IMR-90 (cell line): ENCODE data around the gene LPA. TPM values are rescaled to one million over a fixed set of nuclear protein-coding genes. Genes with fewer than 3 reads are reported as not detected.

Experiments
- ATAC-seq: fragments of 200-7000 bp; cut with Tn5 transposase; 2 replicates; pipeline ENCODE4 v1.9.1; 2020; ENCODE audit warnings: low read depth, mild to moderate bottlenecking, moderate library complexity
- BruUV-seq: library from RNA; stranded (reverse); fragments of 400-500 nt; replicated peaks from 2 replicates; lab custom pipeline; 2021; lab: Mats Ljungman, UMichigan
- CTCF ChIA-PET: fragments of 300-600 bp; formaldehyde crosslinking; extraction: SDS; loops from one replicate; lab custom pipeline; 2021; ENCODE audit warnings: antibody characterized with exemption; lab: Yijun Ruan, JAX
- POLR2A ChIA-PET: fragments of 300-600 bp; sonication (Branson Sonifier 250); formaldehyde crosslinking; loops from one replicate; lab custom pipeline; 2022; ENCODE audit warnings: antibody characterized with exemption; ENCODE audit not compliant: unreplicated experiment; lab: Charles Lee
- DNase-seq: peaks from one replicate; pipeline ENCODE4 v3.0.0; 2013
- H2AFZ ChIP-seq: replicated peaks from 2 replicates; pipeline ENCODE3; 2013; ENCODE audit warnings: low read length, mild to moderate bottlenecking; ENCODE audit not compliant: poor library complexity
- H2AK5ac ChIP-seq: 2 replicates; pipeline ENCODE4 v1.6.1; 2013; ENCODE audit warnings: low read depth, low read length, inconsistent platforms
- H2AK9ac ChIP-seq: replicated peaks from 2 replicates; pipeline ENCODE3; 2013; ENCODE audit warnings: mild to moderate bottlenecking, low read depth, low read length, moderate library complexity; ENCODE audit not compliant: poor library complexity
- H2BK120ac ChIP-seq: 2 replicates; pipeline ENCODE4 v1.6.1; 2013; ENCODE audit warnings: low read depth, low read length, inconsistent platforms
- H2BK15ac ChIP-seq: 3 replicates; pipeline ENCODE4 v1.6.1; 2013; ENCODE audit warnings: low read depth, low read length, inconsistent platforms
- H2BK20ac ChIP-seq: 2 replicates; pipeline ENCODE4 v1.6.1; 2013; ENCODE audit warnings: low read depth, mild to moderate bottlenecking, inconsistent platforms, low read length, moderate library complexity
- H2BK5ac ChIP-seq: 2 replicates; pipeline ENCODE4 v1.6.1; 2013; ENCODE audit warnings: mild to moderate bottlenecking, low read depth, low read length, inconsistent platforms; ENCODE audit not compliant: poor library complexity, severe bottlenecking
- H3K14ac ChIP-seq: replicated peaks from 2 replicates; pipeline ENCODE4 v1.6.1; 2013; ENCODE audit warnings: low read depth, low read length, inconsistent platforms
- H3K18ac ChIP-seq: 2 replicates; pipeline ENCODE4 v1.6.1; 2013; ENCODE audit warnings: low read depth, low read length, control low read depth
- H3K23ac ChIP-seq: 2 replicates; pipeline ENCODE4 v1.6.1; 2013; ENCODE audit warnings: low read depth, low read length, inconsistent platforms
- H3K27ac ChIP-seq: 2 replicates; pipeline ENCODE4 v1.5.1; 2013; ENCODE audit warnings: mild to moderate bottlenecking, control low read depth, low read length; ENCODE audit not compliant: insufficient read depth
- H3K27me3 ChIP-seq: 2 replicates; pipeline ENCODE4 v1.6.1; 2013; ENCODE audit warnings: low read length; ENCODE audit not compliant: control insufficient read depth, insufficient read depth
- H3K36me3 ChIP-seq: 2 replicates; pipeline ENCODE4 v1.6.1; 2013; ENCODE audit warnings: low read length, mixed read lengths; ENCODE audit not compliant: control insufficient read depth, insufficient read depth
- H3K4ac ChIP-seq: 2 replicates; pipeline ENCODE4 v1.6.1; 2013; ENCODE audit warnings: low read depth, low read length, inconsistent platforms
- H3K4me1 ChIP-seq: 2 replicates; pipeline ENCODE4 v1.6.1; 2013; ENCODE audit warnings: low read length, mixed read lengths; ENCODE audit not compliant: control insufficient read depth, insufficient read depth
- H3K4me2 ChIP-seq: 2 replicates; pipeline ENCODE4 v1.6.1; 2013; ENCODE audit warnings: low read depth, mild to moderate bottlenecking, control low read depth, low read length, moderate library complexity
- H3K4me3 ChIP-seq: 2 replicates; pipeline ENCODE4 v1.5.1; 2013; ENCODE audit warnings: low read depth, mild to moderate bottlenecking, control low read depth, low read length, moderate library complexity; ENCODE audit not compliant: insufficient read depth
- H3K56ac ChIP-seq: 2 replicates; pipeline ENCODE4 v1.6.1; 2013; ENCODE audit warnings: low read length, inconsistent platforms; ENCODE audit not compliant: insufficient read depth; ENCODE audit errors: extremely low read depth
- H3K79me1 ChIP-seq, 2 experiments: 2 replicates each; pipeline ENCODE4 v1.6.1; 2013; ENCODE audit warnings: low read length in 2 of 2, inconsistent platforms in 1 of 2, low read depth in 1 of 2
- H3K9ac ChIP-seq: 2 replicates; pipeline ENCODE4 v1.6.1; 2013; ENCODE audit warnings: low read depth, low read length, control low read depth
- H3K9me1 ChIP-seq: 2 replicates; pipeline ENCODE4 v1.6.1; 2013; ENCODE audit warnings: low read length, inconsistent platforms; ENCODE audit not compliant: insufficient read depth
- H3K9me3 ChIP-seq: 2 replicates; pipeline ENCODE4 v1.6.1; 2013; ENCODE audit warnings: low read length; ENCODE audit not compliant: control insufficient read depth, insufficient read depth
- H4K20me1 ChIP-seq: 2 replicates; pipeline ENCODE4 v1.6.1; 2013; ENCODE audit warnings: low read length, inconsistent platforms; ENCODE audit not compliant: insufficient read depth
- H4K5ac ChIP-seq: 2 replicates; pipeline ENCODE4 v1.6.1; 2013; ENCODE audit warnings: mild to moderate bottlenecking, low read depth, low read length, control low read depth
- H4K8ac ChIP-seq, 2 experiments: 2 replicates each; pipeline ENCODE4 v1.6.1; 2013; ENCODE audit warnings: low read depth in 2 of 2, low read length in 2 of 2, control low read depth in 1 of 2, inconsistent platforms in 1 of 2
- H4K91ac ChIP-seq: 2 replicates; pipeline ENCODE4 v1.6.1; 2013; ENCODE audit warnings: low read depth, low read length, inconsistent platforms; ENCODE audit not compliant: insufficient read depth
- BHLHE40 ChIP-seq: fragments of 150-350 bp; IDR thresholded peaks from 2 replicates; pipeline ENCODE4 v1.6.1; 2016; ENCODE audit warnings: mild to moderate bottlenecking, low read depth, low read length
- CEBPB ChIP-seq: IDR thresholded peaks from 2 replicates; pipeline ENCODE4 v1.6.1; 2012; ENCODE audit warnings: low read depth, low read length, improper control_type of control experiment
- FOS ChIP-seq: fragments of 150-350 bp; IDR thresholded peaks from 2 replicates; pipeline ENCODE4 v1.6.1; 2016; ENCODE audit warnings: low read depth, low read length
- MAFK ChIP-seq: IDR thresholded peaks from 2 replicates; pipeline ENCODE4 v1.6.1; 2012; ENCODE audit warnings: low read depth, low read length, improper control_type of control experiment
- MAZ ChIP-seq: IDR thresholded peaks from 2 replicates; pipeline ENCODE4 v1.6.1; 2012; ENCODE audit warnings: low read depth, mild to moderate bottlenecking, low read length, improper control_type of control experiment, moderate library complexity, borderline replicate concordance
- MXI1 ChIP-seq: IDR thresholded peaks from 2 replicates; pipeline ENCODE4 v1.6.1; 2012; ENCODE audit warnings: low read depth, mild to moderate bottlenecking, low read length, moderate library complexity, borderline replicate concordance
- NFE2L2 ChIP-seq: fragments of 150-350 bp; IDR thresholded peaks from 2 replicates; pipeline ENCODE4 v1.6.1; 2016; ENCODE audit warnings: low read depth, mild to moderate bottlenecking, low read length
- RAD21 ChIP-seq: IDR thresholded peaks from 2 replicates; pipeline ENCODE4 v1.6.1; 2012; ENCODE audit warnings: low read length, improper control_type of control experiment
- RCOR1 ChIP-seq: IDR thresholded peaks from 2 replicates; pipeline ENCODE4 v1.6.1; 2012; ENCODE audit warnings: mild to moderate bottlenecking, low read length, improper control_type of control experiment; ENCODE audit not compliant: insufficient replicate concordance
- RFX5 ChIP-seq: IDR thresholded peaks from 2 replicates; pipeline ENCODE4 v1.8.0; 2012; ENCODE audit warnings: low read depth, mild to moderate bottlenecking, low read length, moderate library complexity
- WGBS, 2 experiments: methylation state at CpG; one replicate each; pipeline versions ENCODE4 v1.1.5 to v1.1.7; 2013; ENCODE audit warnings: missing lambda C conversion rate in 2 of 2; ENCODE audit not compliant: insufficient read length in 1 of 2; ENCODE audit errors: extremely low coverage in 2 of 2; 5-methylcytosine and 5-hydroxymethylcytosine counted together
- dilution Hi-C: fragments of 300-500 bp; cut with HindIII; formaldehyde crosslinking; loops from one replicate; pipeline ENCODE4 v1.14.3; 2018; ENCODE audit warnings: low sequenced_read_pairs; ENCODE audit not compliant: unreplicated experiment
- in situ Hi-C: fragments of 300-500 bp; cut with MboI; formaldehyde crosslinking; loops from 3 replicates; pipeline ENCODE4 v1.14.3; 2019; ENCODE audit warnings: low sequenced_read_pairs, inconsistent platforms, mixed read lengths
- intact Hi-C: fragments of 100-400 bp; cut with micrococcal nuclease; formaldehyde crosslinking; loops from 2 replicates; pipeline ENCODE4 v1.10.0; 2022
- polyA plus RNA-seq, 3 experiments: library from polyadenylated mRNA; depleted of rRNA; stranded (reverse); fragments of >200 nt; gene quantifications; 2 replicates each; pipeline ENCODE4 v1.2.3, GENCODE V29; 2012; ENCODE audit warnings: low replicate concordance in 1 of 3
- total RNA-seq: library from RNA; depleted of rRNA; stranded (reverse); fragments of >200 nt; gene quantifications from 2 replicates; pipeline ENCODE4 v1.2.3, GENCODE V29; 2012
- TF ChIP-seq, protein P1 (sequence below): fragments of 150-350 bp; IDR thresholded peaks from 2 replicates; pipeline ENCODE4 v1.6.1; 2017; ENCODE audit warnings: mild to moderate bottlenecking, antibody characterized with exemption, low read length, low read depth
- TF ChIP-seq, protein P2 (sequence below): conservative IDR thresholded peaks from 2 replicates; pipeline ENCODE4 v1.5.1; 2012; ENCODE audit warnings: mild to moderate bottlenecking, low read depth, low read length, improper control_type of control experiment

Gene LPA
- total and polyA plus RNA-seq, 2 of the 4 experiments (the other 2 are of a cell fraction): not detected

DNA sequence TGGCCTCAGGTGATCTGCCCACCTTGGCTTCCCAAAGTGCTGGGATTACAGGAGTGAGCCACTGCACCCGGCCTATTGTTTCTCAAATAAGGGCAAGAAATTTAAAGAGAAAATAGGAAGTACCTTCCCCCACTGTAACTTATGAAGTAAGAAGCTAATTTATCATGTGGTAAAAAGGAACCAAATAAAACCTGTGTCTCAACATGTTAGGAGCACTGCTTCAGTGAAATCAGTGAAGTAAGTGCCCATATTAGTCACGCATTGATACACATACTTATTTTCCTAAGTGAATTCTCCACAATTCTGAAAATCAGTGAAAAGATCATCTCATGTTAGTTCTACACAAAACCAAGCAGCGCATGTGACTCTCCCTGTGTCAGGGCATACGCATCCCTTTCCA, 14.2 kb upstream of the LPA start:
- no peak overlapping the region for H3K18ac ChIP-seq
- BruUV-seq: no TSS peak
- no peaks in the 10 kb centered on the region for H3K36me3 ChIP-seq
- H3K23ac ChIP-seq: no peak overlapping the region
- H3K9ac ChIP-seq: no peak overlapping the region
- no peak overlapping the region for H2AK5ac ChIP-seq
- no peak for DNase-seq
- H3K14ac ChIP-seq: no peak overlapping the region
- in situ Hi-C loops (no loop called here), dilution Hi-C loops (no loop called here), intact Hi-C loops (no loop called here)
- H3K4ac ChIP-seq: no peak overlapping the region
- no peak overlapping the region for H4K91ac ChIP-seq
- no peak overlapping the region for H4K5ac ChIP-seq
- H3K27ac ChIP-seq: no peak overlapping the region
- H2BK5ac ChIP-seq: no peak overlapping the region
- TF ChIP-seq RCOR1: no peak
- no peak for TF ChIP-seq MAZ
- TF ChIP-seq, protein P1, sequence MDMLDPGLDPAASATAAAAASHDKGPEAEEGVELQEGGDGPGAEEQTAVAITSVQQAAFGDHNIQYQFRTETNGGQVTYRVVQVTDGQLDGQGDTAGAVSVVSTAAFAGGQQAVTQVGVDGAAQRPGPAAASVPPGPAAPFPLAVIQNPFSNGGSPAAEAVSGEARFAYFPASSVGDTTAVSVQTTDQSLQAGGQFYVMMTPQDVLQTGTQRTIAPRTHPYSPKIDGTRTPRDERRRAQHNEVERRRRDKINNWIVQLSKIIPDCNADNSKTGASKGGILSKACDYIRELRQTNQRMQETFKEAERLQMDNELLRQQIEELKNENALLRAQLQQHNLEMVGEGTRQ: no peak
- no peak for TF ChIP-seq RAD21
- TF ChIP-seq BHLHE40: no peak
- no peak for TF ChIP-seq NFE2L2
- TF ChIP-seq MXI1: no peak
- no peak for TF ChIP-seq RFX5
- TF ChIP-seq, protein P2, sequence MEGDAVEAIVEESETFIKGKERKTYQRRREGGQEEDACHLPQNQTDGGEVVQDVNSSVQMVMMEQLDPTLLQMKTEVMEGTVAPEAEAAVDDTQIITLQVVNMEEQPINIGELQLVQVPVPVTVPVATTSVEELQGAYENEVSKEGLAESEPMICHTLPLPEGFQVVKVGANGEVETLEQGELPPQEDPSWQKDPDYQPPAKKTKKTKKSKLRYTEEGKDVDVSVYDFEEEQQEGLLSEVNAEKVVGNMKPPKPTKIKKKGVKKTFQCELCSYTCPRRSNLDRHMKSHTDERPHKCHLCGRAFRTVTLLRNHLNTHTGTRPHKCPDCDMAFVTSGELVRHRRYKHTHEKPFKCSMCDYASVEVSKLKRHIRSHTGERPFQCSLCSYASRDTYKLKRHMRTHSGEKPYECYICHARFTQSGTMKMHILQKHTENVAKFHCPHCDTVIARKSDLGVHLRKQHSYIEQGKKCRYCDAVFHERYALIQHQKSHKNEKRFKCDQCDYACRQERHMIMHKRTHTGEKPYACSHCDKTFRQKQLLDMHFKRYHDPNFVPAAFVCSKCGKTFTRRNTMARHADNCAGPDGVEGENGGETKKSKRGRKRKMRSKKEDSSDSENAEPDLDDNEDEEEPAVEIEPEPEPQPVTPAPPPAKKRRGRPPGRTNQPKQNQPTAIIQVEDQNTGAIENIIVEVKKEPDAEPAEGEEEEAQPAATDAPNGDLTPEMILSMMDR: no peak
- TF ChIP-seq CEBPB: no peak
- no peak for TF ChIP-seq MAFK
- no peak for TF ChIP-seq FOS
- ChIA-PET CTCF (no interaction called here), POLR2A (no interaction called here)
- H3K9me3 ChIP-seq: peaks cover 10% of the 10 kb centered on the region
- H3K4me2 ChIP-seq: no peak overlapping the region
- no peak overlapping the region for H3K56ac ChIP-seq
- no peak overlapping the region for H2BK120ac ChIP-seq
- no peak overlapping the region for H4K8ac ChIP-seq
- no peaks in the 10 kb centered on the region for H3K4me1 ChIP-seq
- no peak overlapping the region for H3K4me3 ChIP-seq
- H2BK15ac ChIP-seq: no peak overlapping the region
- H2AK9ac ChIP-seq: no peak overlapping the region
- no peaks in the 10 kb centered on the region for H3K27me3 ChIP-seq
- WGBS, 2 experiments: 38% methylated on average over 1 of the region's 4 CpGs; no CpG with 5 or more reads in 1 of the 2 experiments
- no peak overlapping the region for H2AFZ ChIP-seq
- H4K20me1 ChIP-seq: no peaks in the 10 kb centered on the region
- H3K9me1 ChIP-seq: no peaks in the 10 kb centered on the region
- H3K79me1 ChIP-seq: no peaks in the 10 kb centered on the region
- H2BK20ac ChIP-seq: no peak overlapping the region
- no peak for ATAC-seq
